Activated CD8-positive, alpha-beta T cell treated with anti-CD3 and anti-CD28 coated beads, Interleukin-2, amount 10 ng/mL, durations not matched to agents 7 days and 5 days (primary cell): Measurements from ENCODE around the gene ATP8B4. TPM values are rescaled to one million over a fixed set of nuclear protein-coding genes. Genes with fewer than 3 reads are reported as not detected.
"Not testable (repeated sequence)": the region's sequence is repeated elsewhere in the genome, so short reads cannot be mapped to it uniquely, and the experiment has no call there.

ENCODE experiments used
- ATAC-seq: fragments of 150-1000 bp; cut with Tn5 transposase; one replicate; pipeline ENCODE4 v1.10.0; 2021; ENCODE audit warnings: moderate library complexity
- CTCF ChIA-PET: fragments of 350-600 bp; sonication (Branson Sonifier 250); formaldehyde crosslinking; loops from one replicate; lab custom pipeline; 2021; ENCODE audit warnings: antibody characterized with exemption; lab: Charles Lee
- POLR2A ChIA-PET: fragments of 350-600 bp; sonication (Branson Sonifier 250); formaldehyde crosslinking; loops from one replicate; lab custom pipeline; 2021; ENCODE audit warnings: antibody characterized with exemption; lab: Charles Lee
- DNase-seq: peaks from one replicate; pipeline ENCODE4 v3.0.0-alpha.2; 2020
- H3K27ac Mint-ChIP-seq: one replicate; pipeline ENCODE4 v1.8.0; 2021; ENCODE audit warnings: mild to moderate bottlenecking, mixed read lengths
- H3K27me3 Mint-ChIP-seq: one replicate; pipeline ENCODE4 v1.8.0; 2021; ENCODE audit warnings: low read depth, mixed read lengths
- H3K36me3 Mint-ChIP-seq: one replicate; pipeline ENCODE4 v1.8.0; 2021; ENCODE audit warnings: low read depth, mixed read lengths
- H3K4me1 Mint-ChIP-seq: one replicate; pipeline ENCODE4 v1.8.0; 2021; ENCODE audit warnings: low read depth, mixed read lengths
- H3K4me3 Mint-ChIP-seq: one replicate; pipeline ENCODE4 v1.8.0; 2021; ENCODE audit warnings: mild to moderate bottlenecking, mixed read lengths
- H3K9me3 Mint-ChIP-seq: one replicate; pipeline ENCODE4 v1.8.0; 2022; ENCODE audit warnings: mixed read lengths; ENCODE audit not compliant: insufficient read depth
- total RNA-seq, 2 experiments: library from RNA; stranded (reverse); gene quantifications; one replicate each; pipeline ENCODE4 v1.2.3, GENCODE V29; 2021

ATP8B4 gene
- total RNA-seq, 2 experiments from 2014 or later, result 35.9 to 39.2 TPM

GRCh38 chr15:50107591-50108408 lies 11.2 kb downstream of the ATP8B4 start:
- Mint-ChIP-seq H3K4me3 (peak overlapping the region; percentile 73), H3K36me3 (peaks cover 51% of the 10 kb centered on the region), H3K9me3 (peaks cover 21% of the 10 kb centered on the region), H3K27ac (peak overlapping the region; percentile 91), H3K27me3 (no peaks in the 10 kb centered on the region), H3K4me1 (peaks cover 93% of the 10 kb centered on the region)
- ATAC-seq (peak; percentile 54), DNase-seq (peak; percentile 71)
- POLR2A ChIA-PET, result interaction anchor here (0.6 to 3.7 kb wide), 4 partner anchors 11 to 246 kb away, joined by 3 to 23 read pairs (median 4); partner anchors contain the start of gene ATP8B4
- CTCF ChIA-PET, result interaction anchor here (4.2 kb wide), 1 partner anchor 11 kb away, joined by 19 read pairs; the partner anchor contains the start of gene ATP8B4

GRCh38 chr15:50107157-50107556 lies 11.9 kb downstream of the ATP8B4 start:
- H3K4me1 Mint-ChIP-seq, result peaks cover 93% of the 10 kb centered on the region
- peak overlapping the region; percentile 73 for H3K4me3 Mint-ChIP-seq
- DNase-seq (no peak), ATAC-seq (peak; percentile 22)
- peaks cover 51% of the 10 kb centered on the region for H3K36me3 Mint-ChIP-seq
- H3K27me3 Mint-ChIP-seq, result no peaks in the 10 kb centered on the region
- peaks cover 25% of the 10 kb centered on the region for H3K9me3 Mint-ChIP-seq
- H3K27ac Mint-ChIP-seq, result peak overlapping the region; percentile 91
- POLR2A ChIA-PET, result interaction anchor here (1.1 kb wide), 1 partner anchor 155 kb away, joined by 3 read pairs; no protein-coding TSS in a partner anchor
- CTCF ChIA-PET, result interaction anchor here (0.6 to 4.2 kb wide), 3 partner anchors 12 to 38 kb away, joined by 3 to 19 read pairs (median 3); partner anchors contain the start of gene ATP8B4

- POLR2A ChIA-PET, result interaction anchor here (1.1 kb wide), 1 partner anchor 156 kb away, joined by 3 read pairs; no protein-coding TSS in a partner anchor
- CTCF ChIA-PET, result interaction anchor here (0.6 to 0.7 kb wide), 2 partner anchors 23 to 39 kb away, joined by 3 read pairs; no protein-coding TSS in a partner anchor
- Mint-ChIP-seq H3K9me3 (peaks cover 30% of the 10 kb centered on the region), H3K4me3 (peak overlapping the region; percentile 6), H3K4me1 (peaks cover 93% of the 10 kb centered on the region), H3K27me3 (no peaks in the 10 kb centered on the region), H3K36me3 (peaks cover 52% of the 10 kb centered on the region), H3K27ac (peak overlapping the region; percentile 55)
- ATAC-seq (no peak), DNase-seq (no peak)
Measured at GRCh38 chr15:50106457-50106856, 12.6 kb downstream of the ATP8B4 start.

- ChIA-PET CTCF (no interaction called here), POLR2A (no interaction called here)
- Mint-ChIP-seq H3K27me3 (no peaks in the 10 kb centered on the region), H3K4me3 (no peak overlapping the region), H3K9me3 (peaks cover 30% of the 10 kb centered on the region), H3K27ac (no peak overlapping the region), H3K4me1 (peaks cover 66% of the 10 kb centered on the region), H3K36me3 (peaks cover 58% of the 10 kb centered on the region)
- DNase-seq (no peak), ATAC-seq (no peak)
Measured at GRCh38 chr15:50100486-50100885, 18.5 kb downstream of the ATP8B4 start.

GRCh38 chr15:50098545-50098944 lies 20.5 kb downstream of the ATP8B4 start:
- Mint-ChIP-seq H3K27me3 (no peaks in the 10 kb centered on the region), H3K4me1 (peaks cover 53% of the 10 kb centered on the region), H3K27ac (no peak overlapping the region), H3K4me3 (no peak overlapping the region), H3K36me3 (peaks cover 50% of the 10 kb centered on the region), H3K9me3 (peaks cover 16% of the 10 kb centered on the region)
- ATAC-seq (no peak), DNase-seq (no peak)
- ChIA-PET POLR2A (no interaction called here), CTCF (interaction anchor here (0.9 kb wide), 1 partner anchor 34 kb away, joined by 3 read pairs; no protein-coding TSS in a partner anchor)

- Mint-ChIP-seq H3K4me3 (no peak overlapping the region), H3K9me3 (peaks cover 14% of the 10 kb centered on the region), H3K27ac (no peak overlapping the region), H3K36me3 (peaks cover 40% of the 10 kb centered on the region), H3K4me1 (peaks cover 29% of the 10 kb centered on the region), H3K27me3 (peaks cover 5% of the 10 kb centered on the region)
- peak; percentile 44 for ATAC-seq
- ChIA-PET POLR2A (no interaction called here), CTCF (interaction anchor here (1.4 kb wide), 1 partner anchor 13 kb away, joined by 4 read pairs; no protein-coding TSS in a partner anchor)
- DNase-seq, result no peak
Measured at GRCh38 chr15:50095938-50096821, 22.9 kb downstream of the ATP8B4 start.

GRCh38 chr15:50089386-50089785 lies 29.6 kb downstream of the ATP8B4 start:
- Mint-ChIP-seq H3K36me3 (peaks cover 35% of the 10 kb centered on the region), H3K4me1 (peaks cover 19% of the 10 kb centered on the region), H3K9me3 (peaks cover 14% of the 10 kb centered on the region), H3K27ac (peak overlapping the region; percentile 6), H3K27me3 (peaks cover 15% of the 10 kb centered on the region)
- not testable (repeated sequence) for DNase-seq, H3K4me3 Mint-ChIP-seq, ATAC-seq
- CTCF ChIA-PET, result interaction anchor here (0.7 to 1.1 kb wide), 2 partner anchors 139 to 208 kb away, joined by 3 read pairs; no protein-coding TSS in a partner anchor
- POLR2A ChIA-PET, result interaction anchor here (0.7 kb wide), 1 partner anchor 93 kb away, joined by 3 read pairs; no protein-coding TSS in a partner anchor

- ATAC-seq, result peak; percentile 51
- Mint-ChIP-seq H3K27me3 (peaks cover 9% of the 10 kb centered on the region), H3K9me3 (no peaks in the 10 kb centered on the region), H3K4me1 (peaks cover 33% of the 10 kb centered on the region), H3K36me3 (peaks cover 19% of the 10 kb centered on the region), H3K27ac (no peak overlapping the region), H3K4me3 (no peak overlapping the region)
- ChIA-PET POLR2A (interaction anchor here (0.6 kb wide), 1 partner anchor 28 kb away, joined by 3 read pairs; no protein-coding TSS in a partner anchor), CTCF (no interaction called here)
- no peak for DNase-seq
Measured at GRCh38 chr15:50084932-50085331, 34.1 kb downstream of the ATP8B4 start.

- DNase-seq (no peak), ATAC-seq (no peak)
- peaks cover 11% of the 10 kb centered on the region for H3K36me3 Mint-ChIP-seq
- CTCF ChIA-PET, result interaction anchor here (0.6 to 0.9 kb wide), 4 partner anchors 9 to 61 kb away, joined by 3 to 5 read pairs (median 4); no protein-coding TSS in a partner anchor
- no peak overlapping the region for H3K27ac Mint-ChIP-seq
- no peak overlapping the region for H3K4me3 Mint-ChIP-seq
- no peaks in the 10 kb centered on the region for H3K9me3 Mint-ChIP-seq
- POLR2A ChIA-PET, result no interaction called here
- peaks cover 18% of the 10 kb centered on the region for H3K4me1 Mint-ChIP-seq
- peaks cover 3% of the 10 kb centered on the region for H3K27me3 Mint-ChIP-seq
Measured at GRCh38 chr15:50083424-50084025, 35.5 kb downstream of the ATP8B4 start.

- CTCF ChIA-PET, result interaction anchor here (0.6 kb wide), 1 partner anchor 79 kb away, joined by 3 read pairs; no protein-coding TSS in a partner anchor
- peaks cover 25% of the 10 kb centered on the region for H3K4me1 Mint-ChIP-seq
Measured at GRCh38 chr15:50082066-50082465, 37.0 kb downstream of the ATP8B4 start.

More at GRCh38 chr15:50082066-50082465, 37.0 kb downstream of the ATP8B4 start:
- Mint-ChIP-seq H3K27me3 (no peaks in the 10 kb centered on the region), H3K36me3 (peaks cover 21% of the 10 kb centered on the region), H3K9me3 (no peaks in the 10 kb centered on the region), H3K4me3 (no peak overlapping the region), H3K27ac (no peak overlapping the region)
- POLR2A ChIA-PET, result interaction anchor here (0.6 kb wide), 1 partner anchor 75 kb away, joined by 4 read pairs; no protein-coding TSS in a partner anchor
- ATAC-seq (no peak), DNase-seq (no peak)
